H1 (cell line): Measurements from ENCODE around the gene SMIM44. TPM values are rescaled to one million over a fixed set of nuclear protein-coding genes. Genes with fewer than 3 reads are reported as not detected.
"Not testable (repeated sequence)": the region's sequence is repeated elsewhere in the genome, so short reads cannot be mapped to it uniquely, and the experiment has no call there.

Experiments used
- CTCF ChIA-PET: fragments of 300-600 bp; sonication (Branson Sonifier 250); formaldehyde crosslinking; loops from one replicate; lab custom pipeline; 2021; ENCODE audit not compliant: partially characterized antibody; lab: Charles Lee
- POLR2A ChIA-PET: fragments of 300-600 bp; sonication (Branson Sonifier 250); formaldehyde crosslinking; loops from one replicate; lab custom pipeline; 2021; ENCODE audit warnings: inconsistent platforms; ENCODE audit not compliant: partially characterized antibody; lab: Charles Lee
- DNase-seq, 2 experiments: peaks; one replicate each; pipeline versions ENCODE4 v3.0.0 to v3.0.0-alpha.2; 2010 to 2022; ENCODE audit warnings: low spot score in 2 of 2, low read depth in 1 of 2, mixed read lengths in 1 of 2
- FAIRE-seq: peaks from 2 replicates; lab custom pipeline; 2011; peaks lifted over from hg19 to GRCh38; lab: Jason Lieb, UNC
- H2AFZ ChIP-seq: 2 replicates; pipeline ENCODE4 v1.8.1; 2012; ENCODE audit warnings: low read length, inconsistent platforms
- H2AK5ac ChIP-seq: 2 replicates; pipeline ENCODE4 v1.6.1; 2013; ENCODE audit warnings: low read depth, low read length
- H2BK120ac ChIP-seq: replicated peaks from 2 replicates; pipeline ENCODE3; 2013; ENCODE audit warnings: low read depth, low read length, inconsistent platforms
- H2BK12ac ChIP-seq: 2 replicates; pipeline ENCODE4 v1.6.1; 2013; ENCODE audit warnings: low read depth, low read length
- H2BK15ac ChIP-seq: 2 replicates; pipeline ENCODE4 v1.6.1; 2013; ENCODE audit warnings: low read length
- H2BK20ac ChIP-seq: 2 replicates; pipeline ENCODE4 v1.6.1; 2013; ENCODE audit warnings: low read length
- H2BK5ac ChIP-seq: 2 replicates; pipeline ENCODE4 v1.6.1; 2013; ENCODE audit warnings: low read depth, low read length
- H3K14ac ChIP-seq: 2 replicates; pipeline ENCODE4 v1.6.1; 2013; ENCODE audit warnings: inconsistent platforms; ENCODE audit not compliant: insufficient read length
- H3K18ac ChIP-seq: 2 replicates; pipeline ENCODE4 v1.6.1; 2013; ENCODE audit warnings: low read length; ENCODE audit errors: extremely low read depth
- H3K23ac ChIP-seq: 2 replicates; pipeline ENCODE4 v1.6.1; 2013; ENCODE audit warnings: inconsistent platforms; ENCODE audit not compliant: insufficient read length
- H3K23me2 ChIP-seq: 2 replicates; pipeline ENCODE4 v1.6.1; 2013; ENCODE audit warnings: low read depth, low read length
- H3K27ac ChIP-seq: 2 replicates; pipeline ENCODE4 v1.6.1; 2011; ENCODE audit warnings: low read depth, low read length, inconsistent platforms
- H3K27me3 ChIP-seq, 4 experiments: replicated peaks in 1 of 4; 1 replicate in 1 of 4; 2 replicates in 3 of 4; pipeline versions ENCODE4 v1.6.1 to v1.8.1; 2011 to 2013; ENCODE audit warnings: low read length in 3 of 4, mild to moderate bottlenecking in 3 of 4, inconsistent platforms in 2 of 4, mixed read lengths in 2 of 4, moderate library complexity in 1 of 4; ENCODE audit not compliant: control insufficient read depth in 3 of 4, insufficient read depth in 3 of 4; ENCODE audit errors: extremely low read depth in 1 of 4
- H3K36me3 ChIP-seq, 4 experiments: 2 replicates each; pipeline versions ENCODE4 v1.6.1 to v1.8.1; 2011 to 2013; ENCODE audit warnings: mild to moderate bottlenecking in 4 of 4, low read length in 3 of 4, moderate library complexity in 2 of 4, control low read depth in 1 of 4, inconsistent platforms in 1 of 4; ENCODE audit not compliant: insufficient read depth in 4 of 4, control insufficient read depth in 2 of 4
- H3K4ac ChIP-seq: replicated peaks from 2 replicates; pipeline ENCODE3; 2013; ENCODE audit warnings: low read length, low read depth, mixed read lengths, inconsistent platforms; ENCODE audit not compliant: insufficient read length
- H3K4me1 ChIP-seq, 4 experiments: replicated peaks in 1 of 4; 1 replicate in 1 of 4; 2 replicates in 3 of 4; pipeline versions ENCODE4 v1.6.1 to v1.8.1; 2011 to 2013; ENCODE audit warnings: low read length in 3 of 4, inconsistent platforms in 2 of 4, mixed read lengths in 1 of 4; ENCODE audit not compliant: insufficient read depth in 4 of 4, control insufficient read depth in 3 of 4
- H3K4me2 ChIP-seq, 2 experiments: 2 replicates each; pipeline versions ENCODE4 v1.6.1 to v1.8.1; 2011 to 2013; ENCODE audit warnings: low read depth in 2 of 2, low read length in 2 of 2, control low read depth in 1 of 2, inconsistent platforms in 1 of 2, mild to moderate bottlenecking in 1 of 2; ENCODE audit not compliant: insufficient read depth in 1 of 2
- H3K4me3 ChIP-seq, 4 experiments: fragments of 200-600, 300-600 bp in 1 of 4; sonication (generic), shearing (Covaris generic), sonication (Bioruptor Twin) in 1 of 4; 2 replicates each; pipeline versions ENCODE4 v1.5.1 to v1.8.1; 2011 to 2016; ENCODE audit warnings: low read length in 4 of 4, low read depth in 3 of 4, control low read depth in 2 of 4, inconsistent platforms in 2 of 4, mild to moderate bottlenecking in 2 of 4, mixed read lengths in 1 of 4, moderate library complexity in 1 of 4; ENCODE audit not compliant: insufficient read depth in 2 of 4; ENCODE audit errors: extremely low read depth in 1 of 4
- H3K56ac ChIP-seq: replicated peaks from 2 replicates; pipeline ENCODE3; 2013; ENCODE audit warnings: low read depth, mild to moderate bottlenecking, mixed read lengths, low read length, inconsistent platforms; ENCODE audit not compliant: insufficient read length
- H3K79me1 ChIP-seq: 2 replicates; pipeline ENCODE4 v1.6.1; 2013; ENCODE audit warnings: low read depth, low read length, control low read depth
- H3K79me2 ChIP-seq, 2 experiments: 2 replicates each; pipeline versions ENCODE4 v1.6.1 to v1.8.1; 2012 to 2013; ENCODE audit warnings: low read length in 2 of 2, mild to moderate bottlenecking in 2 of 2, inconsistent platforms in 1 of 2; ENCODE audit not compliant: insufficient read depth in 2 of 2, control insufficient read depth in 1 of 2
- H3K9ac ChIP-seq, 4 experiments: replicated peaks in 1 of 4; 1 replicate in 1 of 4; 2 replicates in 3 of 4; pipeline versions ENCODE4 v1.6.1 to v1.8.1; 2011 to 2013; ENCODE audit warnings: low read depth in 3 of 4, low read length in 3 of 4, control low read depth in 2 of 4, mild to moderate bottlenecking in 2 of 4, moderate library complexity in 2 of 4, inconsistent platforms in 1 of 4; ENCODE audit errors: extremely low read depth in 1 of 4
- H3K9me3 ChIP-seq, 2 experiments: 2 replicates each; pipeline versions ENCODE4 v1.6.1 to v1.8.1; 2012 to 2013; ENCODE audit warnings: mild to moderate bottlenecking in 2 of 2, moderate library complexity in 2 of 2, control low read depth in 1 of 2, inconsistent platforms in 1 of 2, low read depth in 1 of 2, low read length in 1 of 2, mixed read lengths in 1 of 2; ENCODE audit not compliant: insufficient read depth in 2 of 2
- H4K20me1 ChIP-seq, 2 experiments: replicated peaks in 1 of 2; 2 replicates each; pipeline versions ENCODE3 to v1.8.1; 2011 to 2013; ENCODE audit warnings: inconsistent platforms in 2 of 2, low read length in 2 of 2, mild to moderate bottlenecking in 1 of 2; ENCODE audit not compliant: insufficient read depth in 2 of 2, control insufficient read depth in 1 of 2
- H4K5ac ChIP-seq: 2 replicates; pipeline ENCODE4 v1.6.1; 2013; ENCODE audit warnings: low read length, low read depth, mixed read lengths, inconsistent platforms; ENCODE audit not compliant: insufficient read length
- H4K8ac ChIP-seq: 2 replicates; pipeline ENCODE4 v1.8.0; 2013; ENCODE audit warnings: mild to moderate bottlenecking, moderate library complexity, low read length, inconsistent platforms; ENCODE audit not compliant: insufficient read depth; ENCODE audit errors: extremely low read depth
- H4K91ac ChIP-seq: replicated peaks from 2 replicates; pipeline ENCODE3; 2013; ENCODE audit warnings: low read length, mixed read lengths, inconsistent platforms; ENCODE audit not compliant: insufficient read length
- WGBS, 2 experiments: shearing (Covaris generic) in 1 of 2; methylation state at CpG; one replicate each; pipeline versions ENCODE4 v1.1.6 to v1.1.7; 2013 to 2015; ENCODE audit warnings: low lambda C conversion rate in 2 of 2, mixed read lengths in 2 of 2, inconsistent platforms in 1 of 2, low coverage in 1 of 2, missing lambda C conversion rate in 1 of 2; ENCODE audit not compliant: insufficient replicate concordance in 2 of 2, insufficient coverage in 1 of 2, insufficient read length in 1 of 2; ENCODE audit errors: extremely low coverage in 1 of 2, missing lambda C conversion rate in 1 of 2; 5-methylcytosine and 5-hydroxymethylcytosine counted together
- polyA plus RNA-seq, 7 experiments: library from polyadenylated mRNA; depleted of rRNA in 3 of 7; stranded (reverse) in 5 of 7; unstranded in 2 of 7; fragments of >200 nt in 5 of 7; fragments of 200-250 nt in 2 of 7; gene quantifications; 1 replicate in 5 of 7; 2 replicates in 1 of 7; 4 replicates in 1 of 7; pipeline versions ENCODE4 v1.2.1 to v1.2.3, GENCODE V29; 2011 to 2013; ENCODE audit warnings: missing spikeins in 2 of 7, mixed read lengths in 2 of 7
- total RNA-seq: library from RNA; stranded (reverse); fragmentation: NEBNext Ultra II Directional; extraction: Animal tissue kit (Norgen Biotek cat#: 25700); gene quantifications from 2 replicates; pipeline ENCODE4 v1.2.1, GENCODE V29; 2021

Gene SMIM44
- total and polyA plus RNA-seq, 2 of the 8 experiments (the other 6 are each of a cell fraction or from before 2014, with no cell fraction given): not detected

- CTCF ChIA-PET: interaction anchor here (0.6 to 5.9 kb wide), 7 partner anchors 11 to 152 kb away, joined by 3 to 66 read pairs (median 6); no protein-coding TSS in a partner anchor
- WGBS, 2 experiments: 88% methylated on average over 2 of the region's 4 CpGs; no CpG with 5 or more reads in 1 of the 2 experiments
These were observed 36.6 kb downstream of the SMIM44 start for GRCh38 chr19:3446657-3447056.

More at GRCh38 chr19:3446657-3447056, 36.6 kb downstream of the SMIM44 start:
- H4K5ac ChIP-seq, H3K18ac ChIP-seq, H3K79me1 ChIP-seq, H4K91ac ChIP-seq, H2AK5ac ChIP-seq, H2BK120ac ChIP-seq, H3K36me3 ChIP-seq, H3K9me3 ChIP-seq, H2BK5ac ChIP-seq, H2BK12ac ChIP-seq, H3K79me2 ChIP-seq, H3K4ac ChIP-seq, H3K23me2 ChIP-seq, H3K4me2 ChIP-seq, H2BK15ac ChIP-seq, H3K9ac ChIP-seq, DNase-seq, H3K23ac ChIP-seq, H3K14ac ChIP-seq, H4K8ac ChIP-seq, H3K27me3 ChIP-seq, H2AFZ ChIP-seq, FAIRE-seq, H3K56ac ChIP-seq, H4K20me1 ChIP-seq, H3K4me3 ChIP-seq, H2BK20ac ChIP-seq, H3K27ac ChIP-seq: not testable (repeated sequence)
- POLR2A ChIA-PET: interaction anchor here (1.2 kb wide), 1 partner anchor 14 kb away, joined by 5 read pairs; no protein-coding TSS in a partner anchor
- H3K4me1 ChIP-seq: peaks cover 3 to 15% (median 10%) of the 10 kb centered on the region in 4 experiments
